PC-9 (cell line): ENCODE results near the gene PRRG2. TPM values are rescaled to one million over a fixed set of nuclear protein-coding genes. Genes with fewer than 3 reads are reported as not detected.

Source experiments
- BruUV-seq: library from RNA; stranded (reverse); fragments of 400-500 nt; replicated peaks from 2 replicates; lab custom pipeline; 2021; lab: Mats Ljungman, UMichigan
- CTCF ChIA-PET: fragments of 300-600 bp; sonication (Branson Sonifier 250); formaldehyde crosslinking; loops from one replicate; lab custom pipeline; 2022; ENCODE audit warnings: antibody characterized with exemption; lab: Charles Lee
- POLR2A ChIA-PET: fragments of 300-600 bp; sonication (Branson Sonifier 250); formaldehyde crosslinking; loops from one replicate; lab custom pipeline; 2022; ENCODE audit warnings: antibody characterized with exemption; ENCODE audit not compliant: unreplicated experiment; lab: Charles Lee
- DNase-seq, 2 experiments: peaks; one replicate each; pipeline versions ENCODE4 v3.0.0 to v3.0.0-alpha.2; 2015 to 2022; ENCODE audit warnings: mixed read lengths in 1 of 2
- H2AFZ ChIP-seq: fragments of 200-600 bp; sonication (generic); 2 replicates; pipeline ENCODE4 v1.8.1; 2017; ENCODE audit warnings: antibody characterized with exemption
- H3F3A ChIP-seq: fragments of 200-600 bp; sonication (generic); 2 replicates; pipeline ENCODE4 v1.8.1; 2017; ENCODE audit warnings: antibody characterized with exemption, mild to moderate bottlenecking, low read depth; ENCODE audit not compliant: insufficient read depth
- H3K27ac ChIP-seq: fragments of 200-600 bp; sonication (generic); 2 replicates; pipeline ENCODE4 v1.6.1; 2016; ENCODE audit warnings: mixed run types
- H3K27me3 ChIP-seq: fragments of 200-600 bp; sonication (generic); 2 replicates; pipeline ENCODE4 v1.6.1; 2016; ENCODE audit warnings: low read depth, mixed run types; ENCODE audit not compliant: insufficient read depth
- H3K36me3 ChIP-seq: fragments of 200-600 bp; sonication (generic); 2 replicates; pipeline ENCODE4 v1.6.1; 2016; ENCODE audit warnings: low read depth, mixed run types
- H3K4me1 ChIP-seq: fragments of 200-600 bp; sonication (generic); replicated peaks from 2 replicates; pipeline ENCODE4 v1.6.1; 2016; ENCODE audit warnings: mixed run types; ENCODE audit not compliant: insufficient read depth
- H3K4me2 ChIP-seq: fragments of 200-600 bp; sonication (generic); 2 replicates; pipeline ENCODE4 v1.6.1; 2017; ENCODE audit warnings: mixed run types
- H3K4me3 ChIP-seq: fragments of 200-600 bp; sonication (generic); 2 replicates; pipeline ENCODE4 v1.6.1; 2016; ENCODE audit warnings: mixed run types
- H3K79me2 ChIP-seq: fragments of 200-600 bp; sonication (generic); 2 replicates; pipeline ENCODE4 v1.6.1; 2017; ENCODE audit warnings: low read depth, mixed run types
- H3K9me2 ChIP-seq: fragments of 200-600 bp; sonication (generic); 2 replicates; pipeline ENCODE4 v1.8.1; 2017; ENCODE audit warnings: mild to moderate bottlenecking; ENCODE audit not compliant: insufficient read depth
- H3K9me3 ChIP-seq: fragments of 200-600 bp; sonication (generic); 2 replicates; pipeline ENCODE4 v1.8.1; 2016; ENCODE audit warnings: low read depth; ENCODE audit not compliant: insufficient read depth
- H4K20me1 ChIP-seq: fragments of 200-600 bp; sonication (generic); 2 replicates; pipeline ENCODE4 v1.8.1; 2017; ENCODE audit not compliant: insufficient read depth
- EZH2 ChIP-seq: fragments of 200-600 bp; sonication (generic); IDR thresholded peaks from 2 replicates; pipeline ENCODE4 v1.8.0; 2017; ENCODE audit warnings: antibody characterized with exemption, low read depth
- intact Hi-C: fragments of 100-400 bp; cut with micrococcal nuclease; formaldehyde crosslinking; loops from one replicate; pipeline ENCODE4 v1.10.0; 2022; ENCODE audit not compliant: unreplicated experiment
- total RNA-seq: library from RNA; stranded (reverse); gene quantifications from 2 replicates; pipeline ENCODE4 v1.2.3, GENCODE V29; 2021
- TF ChIP-seq, protein P1 (sequence below): fragments of 200-600 bp; sonication (generic); conservative IDR thresholded peaks from 2 replicates; pipeline ENCODE4 v1.6.1; 2017; ENCODE audit warnings: mixed run types, antibody characterized with exemption, mild to moderate bottlenecking, moderate library complexity

Gene PRRG2
- total RNA-seq, 1 experiment from 2014 or later, result 16.2 TPM

DNA sequence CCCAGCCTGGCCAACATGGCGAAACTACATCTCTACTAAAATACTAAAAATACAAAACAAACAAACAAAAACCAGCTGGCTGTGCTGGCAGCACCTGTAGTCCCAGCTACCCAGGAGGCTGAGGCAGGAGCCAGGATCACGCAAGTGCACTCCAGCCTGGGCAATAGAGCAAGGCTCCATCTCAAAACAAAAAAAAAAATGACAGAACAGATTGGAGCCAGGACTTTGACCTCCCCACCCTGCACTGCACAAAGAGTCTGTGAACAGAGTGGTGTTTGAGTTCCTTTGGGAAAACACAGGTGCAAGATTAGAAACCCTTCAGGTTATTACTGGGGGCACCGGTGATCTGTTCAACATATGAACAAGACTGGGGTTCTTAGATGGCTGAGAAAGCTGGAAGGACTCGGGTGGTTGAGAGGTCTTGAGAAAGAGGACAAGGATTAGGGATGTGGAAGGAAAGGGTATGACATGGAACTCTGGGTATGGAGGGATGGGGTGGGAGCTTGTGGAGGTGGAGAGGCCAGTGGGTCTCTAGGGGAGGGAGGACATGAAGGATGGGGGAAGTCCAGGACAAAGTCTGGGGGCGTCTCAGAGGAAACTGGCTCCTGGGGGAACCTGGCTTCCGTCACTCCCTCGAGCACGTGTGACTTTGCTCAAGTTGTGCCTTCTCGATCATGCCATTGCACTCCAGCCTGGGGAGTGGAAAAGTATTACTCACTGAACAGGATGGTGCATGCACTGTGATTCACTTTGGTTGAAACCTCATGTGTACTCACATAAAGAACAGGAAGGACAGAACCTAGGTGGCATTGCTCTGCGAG is 27.5 kb upstream of the PRRG2 start:
- intact Hi-C loops, result no loop called here
- Histone ChIP-seq H3K79me2 (no peaks in the 10 kb centered on the region), H3K27ac (no peak overlapping the region), H3K27me3 (no peaks in the 10 kb centered on the region), H2AFZ (no peak overlapping the region), H3K4me3 (no peak overlapping the region), H3K9me3 (no peaks in the 10 kb centered on the region), H3K4me2 (no peak overlapping the region), H3K9me2 (no peaks in the 10 kb centered on the region), H3K4me1 (no peaks in the 10 kb centered on the region), H3K36me3 (no peaks in the 10 kb centered on the region), H3F3A (peaks cover 27% of the 10 kb centered on the region), H4K20me1 (no peaks in the 10 kb centered on the region)
- POLR2A ChIA-PET, result no interaction called here
- CTCF ChIA-PET, result no interaction called here
- no peak for TF ChIP-seq EZH2
- TF ChIP-seq, protein P1, sequence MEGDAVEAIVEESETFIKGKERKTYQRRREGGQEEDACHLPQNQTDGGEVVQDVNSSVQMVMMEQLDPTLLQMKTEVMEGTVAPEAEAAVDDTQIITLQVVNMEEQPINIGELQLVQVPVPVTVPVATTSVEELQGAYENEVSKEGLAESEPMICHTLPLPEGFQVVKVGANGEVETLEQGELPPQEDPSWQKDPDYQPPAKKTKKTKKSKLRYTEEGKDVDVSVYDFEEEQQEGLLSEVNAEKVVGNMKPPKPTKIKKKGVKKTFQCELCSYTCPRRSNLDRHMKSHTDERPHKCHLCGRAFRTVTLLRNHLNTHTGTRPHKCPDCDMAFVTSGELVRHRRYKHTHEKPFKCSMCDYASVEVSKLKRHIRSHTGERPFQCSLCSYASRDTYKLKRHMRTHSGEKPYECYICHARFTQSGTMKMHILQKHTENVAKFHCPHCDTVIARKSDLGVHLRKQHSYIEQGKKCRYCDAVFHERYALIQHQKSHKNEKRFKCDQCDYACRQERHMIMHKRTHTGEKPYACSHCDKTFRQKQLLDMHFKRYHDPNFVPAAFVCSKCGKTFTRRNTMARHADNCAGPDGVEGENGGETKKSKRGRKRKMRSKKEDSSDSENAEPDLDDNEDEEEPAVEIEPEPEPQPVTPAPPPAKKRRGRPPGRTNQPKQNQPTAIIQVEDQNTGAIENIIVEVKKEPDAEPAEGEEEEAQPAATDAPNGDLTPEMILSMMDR, result no peak
- DNase-seq, result no peak
- BruUV-seq, result no TSS peak

DNA sequence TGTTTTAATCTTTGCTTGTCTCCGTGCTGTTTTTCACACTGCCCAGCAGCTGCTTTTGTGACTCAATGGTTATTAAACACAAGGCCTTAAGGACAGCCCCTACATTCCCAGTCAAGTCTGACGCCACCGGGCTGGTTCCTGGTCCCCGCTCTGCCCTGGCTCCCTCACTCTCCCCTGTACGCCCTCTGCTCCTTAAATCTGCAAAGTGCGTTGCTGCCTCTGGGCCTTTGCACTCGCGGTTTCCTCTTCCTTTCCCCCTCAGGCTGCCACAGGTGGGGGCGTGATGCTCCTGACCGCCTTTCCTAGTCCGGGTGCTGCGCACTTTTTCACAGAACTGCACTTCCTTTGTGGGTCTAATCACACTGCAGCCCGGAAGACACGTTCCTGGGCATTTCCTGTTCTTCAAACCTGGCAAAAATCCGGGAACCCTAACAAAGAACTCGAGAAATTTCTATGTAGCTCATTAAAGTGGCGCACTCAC is 26.4 kb upstream of the PRRG2 start:
- Histone ChIP-seq H2AFZ (no peak overlapping the region), H3K36me3 (no peaks in the 10 kb centered on the region), H4K20me1 (no peaks in the 10 kb centered on the region), H3K9me3 (no peaks in the 10 kb centered on the region), H3F3A (peaks cover 20% of the 10 kb centered on the region), H3K4me3 (no peak overlapping the region), H3K27ac (no peak overlapping the region), H3K9me2 (no peaks in the 10 kb centered on the region), H3K27me3 (no peaks in the 10 kb centered on the region), H3K4me2 (no peak overlapping the region), H3K4me1 (no peaks in the 10 kb centered on the region), H3K79me2 (no peaks in the 10 kb centered on the region)
- POLR2A ChIA-PET, result no interaction called here
- DNase-seq, result no peak
- CTCF ChIA-PET, result interaction anchor here (0.6 kb wide), 2 partner anchors 16 to 59 kb away, joined by 3 to 7 read pairs; no protein-coding TSS in a partner anchor
- TF ChIP-seq, protein P1, result no peak
- no peak for TF ChIP-seq EZH2
- BruUV-seq, result no TSS peak
- intact Hi-C loops, result no loop called here

DNA sequence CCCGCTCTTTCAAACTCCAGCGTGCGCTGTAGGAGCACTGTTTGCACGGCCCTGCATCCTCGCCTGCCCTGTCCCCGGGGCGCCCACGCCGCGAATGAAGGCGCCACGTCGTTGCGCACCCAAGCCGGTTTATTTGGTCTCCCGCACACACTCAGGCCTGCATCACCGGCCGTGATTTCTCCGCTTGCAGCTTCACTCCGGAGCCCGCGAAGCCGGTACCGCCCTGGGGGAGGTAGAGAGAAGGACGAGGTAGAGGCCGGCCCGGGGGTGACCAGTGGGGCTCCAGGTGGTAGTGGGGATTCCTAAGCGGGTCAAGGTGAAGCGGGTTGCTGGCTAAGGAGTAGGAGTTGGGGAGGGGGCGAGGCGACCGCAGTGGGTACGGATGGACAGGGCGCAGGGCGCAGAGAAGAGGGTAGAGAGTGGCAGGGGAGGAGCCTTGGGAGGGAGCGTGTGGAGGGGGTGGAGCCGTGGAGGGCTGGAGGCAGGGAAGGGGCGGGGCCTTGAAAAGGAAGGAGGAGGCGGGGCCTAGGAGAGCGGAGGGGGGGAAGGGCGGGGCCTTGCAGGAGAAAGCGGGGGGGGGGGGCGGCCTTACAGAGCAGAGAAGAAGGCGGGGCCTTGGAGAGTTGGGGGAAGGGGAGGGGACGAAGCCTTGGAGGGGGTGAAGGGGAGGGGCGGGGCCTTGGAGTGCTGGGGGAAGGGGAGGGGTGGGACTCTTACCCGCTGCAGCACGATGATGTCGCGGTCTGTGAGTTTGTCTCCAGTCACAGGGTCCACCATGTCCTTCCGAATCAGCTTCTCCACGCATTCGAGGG is 25.3 kb upstream of the PRRG2 start:
- Histone ChIP-seq H3K9me2 (no peaks in the 10 kb centered on the region), H2AFZ (no peak overlapping the region), H3K36me3 (no peaks in the 10 kb centered on the region), H3K27me3 (no peaks in the 10 kb centered on the region), H3K4me3 (no peak overlapping the region), H3K4me2 (no peak overlapping the region), H3K79me2 (no peaks in the 10 kb centered on the region), H4K20me1 (no peaks in the 10 kb centered on the region), H3F3A (peaks cover 18% of the 10 kb centered on the region), H3K27ac (no peak overlapping the region), H3K9me3 (no peaks in the 10 kb centered on the region), H3K4me1 (no peaks in the 10 kb centered on the region)
- POLR2A ChIA-PET, result no interaction called here
- intact Hi-C loops, result no loop called here
- TF ChIP-seq, protein P1, result no peak
- no peak for TF ChIP-seq EZH2
- no TSS peak for BruUV-seq
- no peak for DNase-seq
- CTCF ChIA-PET, result no interaction called here
